HG03097 (cell line): Measurements from ENCODE around the gene TMCO6.
"Not testable (repeated sequence)": the region's sequence is repeated elsewhere in the genome, so short reads cannot be mapped to it uniquely, and the experiment has no call there.

Experiments
- ATAC-seq: cut with Tn5 transposase; IDR thresholded peaks from one replicate; pipeline ENCODE4 v1.9.1; 2021; ENCODE audit not compliant: unreplicated experiment, low FRiP score

Gene TMCO6

GRCh38 chr5:140628711-140629110 lies 10.5 kb upstream of the TMCO6 start:
- ATAC-seq, result no peak

GRCh38 chr5:140630292-140631035 lies 8.8 kb upstream of the TMCO6 start:
- ATAC-seq, result no peak

- ATAC-seq, result no peak
Measured at GRCh38 chr5:140631036-140631417, 8.2 kb upstream of the TMCO6 start.

DNA sequence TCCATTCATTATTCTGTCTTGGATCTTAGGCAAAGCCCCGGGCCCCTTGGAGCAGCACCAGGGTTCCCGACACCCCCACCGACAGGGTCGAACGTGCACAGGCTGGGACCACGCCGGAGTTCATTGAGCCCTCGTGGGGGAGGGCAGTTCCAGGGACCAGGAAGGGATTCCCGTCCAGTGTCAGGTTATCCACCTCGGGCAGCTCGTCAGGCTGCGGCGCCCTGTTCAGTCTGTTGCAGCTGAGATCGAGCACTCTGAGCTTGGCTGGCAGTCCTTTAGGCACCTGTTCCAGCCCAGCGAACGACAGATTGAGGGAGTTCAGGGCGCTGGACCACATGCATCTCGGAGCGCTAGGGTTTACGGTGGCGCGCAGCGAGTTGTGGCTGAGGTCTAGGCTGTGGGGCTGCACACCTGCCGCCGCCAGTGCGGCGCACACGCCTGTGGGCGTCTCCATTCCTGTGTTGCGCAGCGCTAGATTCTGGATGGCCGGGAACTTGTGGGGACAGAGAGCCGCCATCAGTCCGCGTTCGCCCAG lies 7.4 kb upstream of the TMCO6 start:
- ATAC-seq, result no peak

- ATAC-seq, result no peak
Measured at GRCh38 chr5:140632366-140633020, 6.8 kb upstream of the TMCO6 start.

GRCh38 chr5:140633021-140633471 lies 6.2 kb upstream of the TMCO6 start, which contains the start of gene CD14:
TSS of gene CD14 (minus strand) at chr5:140633175. CDS start at chr5:140633071, 104 bp downstream.
- ATAC-seq, result no peak

GRCh38 chr5:140633501-140633900 lies 5.8 kb upstream of the TMCO6 start:
- ATAC-seq, result no peak

DNA sequence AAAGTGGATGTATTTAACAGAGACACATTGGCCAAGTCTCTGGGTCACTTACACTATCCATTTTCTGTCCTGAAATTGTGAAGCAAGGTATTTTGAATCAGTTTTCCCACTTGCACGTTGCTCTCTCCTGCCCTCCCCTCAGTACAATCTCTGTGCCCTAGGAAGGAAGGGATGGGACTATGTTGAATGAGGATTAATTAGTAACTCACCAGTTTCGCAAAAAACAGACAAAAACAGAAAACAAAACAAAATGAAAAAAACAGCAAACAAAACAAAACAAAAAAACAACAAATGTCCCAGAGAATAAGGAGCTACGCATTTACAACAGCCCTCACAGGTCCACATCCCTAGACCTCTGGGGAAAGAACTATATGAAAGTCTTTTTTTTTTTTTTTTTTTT lies 5.1 kb upstream of the TMCO6 start:
- ATAC-seq, result no peak

DNA sequence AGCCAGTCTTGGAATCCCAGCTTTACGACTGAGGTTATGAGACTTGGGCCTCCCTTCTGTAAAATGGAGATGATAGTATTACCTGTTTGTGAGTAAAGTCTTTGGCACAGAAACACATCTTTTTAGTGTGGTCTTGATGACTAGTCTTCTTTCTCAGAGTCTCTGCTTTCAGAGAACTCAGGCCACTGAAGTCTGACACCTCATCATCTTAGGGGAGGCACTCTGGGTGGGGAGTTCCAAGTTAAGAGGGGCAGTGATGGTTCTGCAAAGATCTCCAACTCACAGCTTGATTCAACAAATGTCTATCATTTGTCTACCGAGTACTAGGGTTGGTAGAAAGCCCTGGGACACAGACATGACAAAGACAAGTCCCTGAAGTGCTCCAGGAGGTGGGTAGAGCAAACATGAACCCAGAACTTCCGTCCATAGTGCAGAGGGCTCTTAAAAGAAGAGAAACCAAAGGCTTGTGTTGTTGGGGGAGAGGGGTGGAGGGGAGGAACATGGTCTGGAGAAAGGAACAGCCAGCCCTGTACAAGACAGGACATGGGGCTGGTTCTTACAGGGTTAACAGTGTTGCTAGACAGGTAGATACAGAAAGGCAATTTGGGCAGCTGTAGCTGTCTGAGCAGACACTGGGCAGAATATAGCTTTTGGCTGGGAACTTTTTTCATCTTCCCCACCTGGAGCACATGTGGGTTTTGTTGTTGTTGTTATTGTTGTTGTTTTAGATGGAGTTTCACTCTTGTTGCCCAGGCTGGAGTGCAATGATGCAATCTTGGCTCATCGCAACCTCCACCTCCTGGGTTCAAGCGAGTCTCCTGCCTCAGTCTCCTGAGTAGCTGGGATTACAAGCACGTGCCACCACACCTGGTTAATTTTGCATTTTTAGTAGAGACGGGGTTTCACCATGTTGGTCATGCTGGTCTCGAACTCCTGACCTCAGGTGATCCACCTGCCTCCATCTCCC lies 3.7 kb upstream of the TMCO6 start:
- ATAC-seq, result no peak

DNA sequence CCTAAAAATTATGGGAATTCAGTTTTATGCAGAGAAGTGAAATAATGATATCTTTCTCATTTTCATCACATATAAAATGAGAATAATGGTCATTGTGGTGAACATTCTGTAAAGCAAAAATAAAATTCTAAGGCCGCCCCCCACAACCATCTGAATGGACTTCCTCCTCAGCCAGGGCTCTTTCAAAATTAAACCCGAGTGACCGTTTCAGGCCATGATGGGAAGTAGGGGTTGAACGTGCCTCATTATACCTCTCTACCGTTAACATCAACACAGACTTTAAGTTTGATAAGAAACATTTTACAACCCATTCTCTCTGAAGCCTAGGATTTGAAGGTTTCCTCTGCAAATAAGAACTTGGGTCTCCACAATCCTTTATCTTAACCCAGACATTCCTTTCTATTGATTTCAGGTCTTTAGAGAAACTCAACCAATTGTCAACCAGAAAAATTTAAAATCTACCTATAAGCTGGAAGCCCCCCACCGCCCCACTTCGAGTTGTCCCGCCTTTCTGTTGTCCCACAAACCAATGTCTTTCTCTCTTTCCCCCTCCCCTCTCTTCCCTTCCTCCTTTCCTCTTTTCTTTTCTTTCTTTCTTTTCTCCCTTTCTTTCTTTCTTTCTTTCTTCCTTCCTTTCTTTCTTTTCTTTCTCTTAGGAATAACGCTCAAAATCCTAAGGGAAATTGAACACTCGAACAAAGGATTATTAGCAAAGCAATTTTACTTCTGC lies 1.7 kb upstream of the TMCO6 start:
- ATAC-seq, result no peak

DNA sequence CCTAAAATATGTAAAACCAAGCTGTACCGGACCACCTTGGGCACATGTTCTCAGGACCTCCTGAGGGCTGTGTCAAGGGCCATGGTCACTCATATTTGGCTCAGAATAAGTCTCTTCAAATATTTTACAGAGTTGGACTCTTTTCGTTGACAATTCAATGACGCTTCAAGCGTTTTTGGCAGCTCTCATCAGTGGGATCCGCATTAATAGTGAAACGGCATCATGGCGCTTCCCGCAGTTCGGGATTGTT lies 428 bp upstream of the TMCO6 start:
- not testable (repeated sequence) for ATAC-seq

DNA sequence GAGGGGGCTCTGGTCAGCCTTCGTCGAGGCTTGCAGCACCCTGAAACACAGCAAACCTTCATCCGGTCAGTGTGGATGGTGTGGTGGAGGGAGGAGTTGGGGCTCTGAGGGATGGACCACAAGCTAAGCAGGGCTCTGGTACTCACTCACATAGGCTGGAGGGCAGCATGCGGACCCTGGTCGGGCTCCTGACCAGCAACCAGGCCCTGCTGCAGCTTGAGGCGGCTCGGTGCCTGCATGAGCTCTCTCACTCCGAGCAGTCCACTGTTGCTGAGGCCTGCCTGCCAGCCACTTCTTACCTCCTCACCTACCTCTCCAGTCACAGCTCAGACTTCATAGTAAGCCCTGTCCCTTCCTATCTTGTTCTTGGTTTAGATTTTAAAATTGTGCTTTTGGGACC lies 2.5 kb downstream of the TMCO6 start:
- ATAC-seq, result no peak

GRCh38 chr5:140642718-140643117 lies 3.5 kb downstream of the TMCO6 start:
- no peak for ATAC-seq

DNA sequence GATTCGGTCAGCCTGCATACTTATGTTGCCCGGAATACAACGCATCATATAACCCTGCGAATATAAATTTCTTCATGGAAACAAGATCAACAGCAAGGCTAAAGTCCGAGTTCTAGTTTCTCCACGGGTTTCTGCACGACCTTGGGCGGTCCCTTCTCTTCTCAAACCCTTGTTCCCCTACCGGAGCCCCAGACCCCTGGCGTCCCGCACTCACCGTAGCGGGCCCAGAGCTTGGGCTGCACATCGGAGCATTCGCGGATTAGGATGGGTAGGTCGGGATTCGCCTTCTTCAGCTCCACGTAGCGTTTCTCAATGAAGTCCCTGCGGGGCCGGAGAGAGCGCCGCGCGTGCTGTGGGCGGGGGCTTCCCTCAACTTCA lies 7.8 kb downstream of the TMCO6 start:
- ATAC-seq, result peak; percentile 10

DNA sequence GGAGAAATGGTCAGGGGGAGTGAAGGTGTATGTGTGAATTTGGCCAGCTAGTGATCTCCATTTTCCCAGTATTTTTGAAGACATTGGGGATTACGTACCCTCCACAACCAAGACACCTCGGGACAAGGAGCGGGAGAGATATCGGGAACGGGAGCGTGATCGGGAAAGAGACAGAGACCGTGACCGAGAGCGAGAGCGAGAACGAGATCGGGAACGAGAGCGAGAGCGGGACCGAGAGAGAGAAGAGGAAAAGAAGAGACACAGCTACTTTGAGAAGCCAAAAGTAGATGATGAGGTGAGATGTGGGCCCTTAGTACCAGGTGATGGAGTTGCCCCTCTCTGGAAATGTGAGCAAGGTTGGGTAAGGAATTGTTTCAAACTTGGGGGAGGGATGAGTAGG lies 19.6 kb downstream of the TMCO6 start:
- no peak for ATAC-seq

GRCh38 chr5:140660371-140660770 lies 21.1 kb downstream of the TMCO6 start:
- ATAC-seq, result not testable (repeated sequence)

GRCh38 chr5:140664030-140664358 lies 24.7 kb downstream of the TMCO6 start:
- ATAC-seq, result no peak

DNA sequence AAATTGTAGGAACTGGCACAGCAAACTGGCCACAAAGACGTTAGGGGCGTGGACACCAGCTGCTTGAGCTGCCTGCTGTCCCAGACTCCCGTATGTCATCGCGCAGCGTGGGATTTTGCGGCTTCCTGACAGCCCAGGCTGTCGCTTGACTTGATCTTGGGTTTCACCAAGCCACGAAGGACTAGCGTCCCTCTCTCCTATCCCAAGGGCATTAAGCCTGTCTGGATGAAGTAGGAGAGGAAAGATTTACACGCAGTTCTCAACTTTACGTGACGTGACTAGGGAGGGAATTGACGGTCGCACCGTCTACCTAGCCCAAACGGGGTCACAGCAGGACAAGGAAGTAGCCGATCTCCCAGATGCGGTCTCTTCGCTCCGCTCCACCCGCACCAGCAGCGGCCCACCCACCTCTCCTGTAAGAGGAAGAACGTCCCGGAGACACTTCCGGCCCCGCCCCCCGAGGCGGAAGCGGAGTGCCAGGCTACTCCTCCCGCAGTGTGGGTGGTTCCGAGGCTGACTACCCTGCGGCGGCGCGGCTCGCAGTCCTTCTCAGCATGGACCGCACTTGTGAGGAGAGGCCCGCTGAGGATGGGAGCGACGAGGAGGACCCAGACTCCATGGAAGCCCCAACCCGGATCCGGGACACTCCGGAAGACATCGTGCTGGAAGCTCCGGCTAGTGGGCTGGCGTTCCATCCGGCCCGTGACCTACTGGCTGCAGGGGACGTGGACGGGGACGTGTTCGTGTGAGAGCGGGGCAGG lies 25.3 kb downstream of the TMCO6 start, which contains the start of gene WDR55:
Gene WDR55, plus strand, starts transcription at position 546 of the 761 bp plus-strand sequence. Its CDS starts 9 bp downstream, at position 555.
- peak; percentile 94 for ATAC-seq

GRCh38 chr5:140671035-140671434 lies 31.8 kb downstream of the TMCO6 start:
- ATAC-seq, result not testable (repeated sequence)
